HG03159 (cell line): Measurements from ENCODE around the gene CCDC141.

Source experiments
- ATAC-seq: cut with Tn5 transposase; IDR thresholded peaks from one replicate; pipeline ENCODE4 v1.9.1; 2021; ENCODE audit warnings: mild to moderate bottlenecking, moderate library complexity; ENCODE audit not compliant: unreplicated experiment

Gene CCDC141

DNA sequence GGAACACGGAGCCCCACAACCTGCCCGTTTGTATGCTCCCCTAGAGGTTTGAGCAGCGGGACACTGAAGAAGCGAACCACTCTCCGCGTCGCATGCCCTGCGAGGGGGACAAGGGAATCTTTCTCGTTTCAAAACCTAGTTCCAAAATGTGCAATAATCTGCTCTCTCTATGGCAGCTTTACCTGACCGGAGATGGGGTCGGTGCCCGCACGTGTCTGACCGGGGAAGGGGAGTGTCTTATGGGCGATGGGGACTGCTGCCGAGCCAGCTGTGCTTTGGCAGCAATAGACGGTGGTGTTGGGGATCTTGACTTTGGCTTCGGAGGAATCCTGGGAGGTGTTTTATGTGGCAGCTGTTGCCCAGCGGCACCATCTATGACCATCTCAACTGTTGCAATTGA lies 250.6 kb downstream of the CCDC141 start:
- ATAC-seq, result no peak

DNA sequence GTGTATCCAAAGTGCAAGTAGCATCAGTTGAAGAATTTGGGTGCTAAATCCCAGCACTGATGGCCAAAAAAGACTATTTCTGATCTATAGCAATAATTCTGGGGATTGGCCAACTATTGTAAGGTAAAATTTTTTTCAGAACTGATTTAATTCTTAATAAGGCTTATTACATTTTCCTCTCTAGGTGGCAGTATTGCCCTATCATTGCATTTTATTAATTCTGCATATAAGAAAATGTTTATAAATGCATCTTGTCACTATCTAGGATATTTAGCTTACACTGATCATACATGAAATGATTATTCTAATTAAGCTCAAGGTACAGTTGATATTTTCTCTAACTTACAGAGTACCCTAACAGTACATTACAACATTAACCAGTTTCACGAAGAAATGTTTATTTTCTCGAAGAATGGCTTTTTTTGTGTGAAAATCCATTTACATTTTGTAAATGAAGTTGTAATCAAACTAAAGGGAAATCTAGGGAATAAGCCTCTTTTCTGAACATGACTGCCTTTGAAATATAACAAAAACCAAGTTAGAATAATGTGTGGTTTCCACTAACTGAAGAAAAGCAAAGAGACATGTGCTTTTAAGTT lies 253.8 kb downstream of the CCDC141 start:
- no peak for ATAC-seq

- ATAC-seq, result no peak
Observed at GRCh38 chr2:178787934-178788333, 262.0 kb downstream of the CCDC141 start.

DNA sequence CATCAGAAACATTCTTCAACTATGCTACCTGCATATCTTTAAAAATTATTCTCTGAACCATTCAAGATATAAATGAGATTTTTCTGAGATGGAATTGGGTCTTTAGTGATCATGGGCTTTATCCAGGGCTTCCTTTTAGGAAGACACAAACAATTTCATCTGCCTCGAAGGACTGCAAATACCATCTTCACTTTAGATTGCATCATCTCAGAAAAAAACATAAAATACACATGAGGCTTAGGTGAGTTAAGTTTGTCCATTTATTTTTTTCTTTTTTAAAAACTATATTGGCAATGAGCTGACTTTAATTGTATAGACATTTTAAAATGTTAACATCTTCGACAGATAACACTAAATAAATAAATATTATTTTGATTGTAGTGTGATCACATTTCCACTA lies 262.8 kb downstream of the CCDC141 start:
- no peak for ATAC-seq

DNA sequence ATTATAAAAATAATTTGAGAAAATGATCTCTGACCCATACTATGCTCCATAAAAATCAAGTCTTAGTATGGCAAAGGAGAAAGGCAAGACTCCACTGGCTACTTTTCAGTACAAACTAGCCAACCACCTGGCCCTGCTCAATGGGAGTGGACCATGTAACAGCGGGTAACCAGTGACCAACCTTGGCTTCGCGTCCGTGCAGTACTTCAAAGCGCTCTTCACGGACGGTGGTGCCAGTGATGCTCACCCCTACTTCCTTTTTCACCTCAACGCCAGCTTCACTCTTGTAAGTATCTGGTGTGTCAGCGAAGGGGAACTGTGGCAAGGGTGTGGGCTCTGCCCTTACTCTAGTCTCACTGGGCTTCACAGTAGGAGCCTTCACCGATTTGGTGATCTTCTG lies 266.0 kb downstream of the CCDC141 start:
- ATAC-seq, result no peak

DNA sequence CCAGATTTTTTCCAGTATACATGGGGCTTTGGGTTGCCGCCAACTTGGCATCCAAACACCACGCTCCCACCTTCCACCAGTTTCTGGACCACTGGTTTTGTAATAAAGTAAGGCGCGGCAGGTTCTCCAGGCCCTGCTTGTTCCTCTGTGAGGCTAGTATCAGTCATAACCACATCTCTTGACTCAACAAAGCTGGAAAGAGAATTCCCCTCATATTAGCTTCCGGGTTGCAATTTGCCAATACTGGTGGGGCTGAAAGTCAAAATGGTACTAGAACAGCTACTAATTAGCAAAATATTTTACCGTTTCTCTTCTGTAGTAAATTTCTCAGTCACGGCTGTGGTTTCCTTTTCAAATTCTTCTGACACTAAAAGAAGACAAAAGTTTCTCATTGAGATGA lies 267.7 kb downstream of the CCDC141 start:
- ATAC-seq, result no peak
